Peyer's patch (tissue), 4 donors: ENCODE results near the gene GCN1. TPM values are rescaled to one million over a fixed set of nuclear protein-coding genes. Genes with fewer than 3 reads are reported as not detected.

Experiments
- DNase-seq, 3 donors: peaks; one replicate each; pipeline ENCODE4 v3.0.0-alpha.2; 2017 to 2019
- H3K27ac ChIP-seq, 4 donors: fragments of 200-600 bp; sonication (generic); one replicate each; pipeline ENCODE4 v1.5.1; 2016 to 2019
- H3K27me3 ChIP-seq, 2 donors: fragments of 200-600 bp; sonication (generic); one replicate each; pipeline ENCODE4 v1.5.1; 2019
- H3K36me3 ChIP-seq, 3 donors: fragments of 200-600 bp; sonication (generic); one replicate each; pipeline ENCODE4 v1.5.1; 2016 to 2019
- H3K4me1 ChIP-seq, 4 donors: fragments of 200-600 bp; sonication (generic); one replicate each; pipeline ENCODE4 v1.5.1; 2016 to 2019
- H3K4me3 ChIP-seq, 4 donors: fragments of 200-600 bp; sonication (generic); 1 replicate in 3 of 4; 2 replicates in 1 of 4; pipeline ENCODE4 v1.5.1; 2016 to 2019; ENCODE audit warnings: mild to moderate bottlenecking in 1 of 4
- H3K9me3 ChIP-seq, 4 donors: fragments of 200-600 bp; sonication (generic); one replicate each; pipeline ENCODE4 v1.5.1; 2016 to 2019; ENCODE audit warnings: mild to moderate bottlenecking in 1 of 4
- POLR2A ChIP-seq, 2 donors: fragments of 450-650 bp; IDR thresholded peaks; one replicate each; pipeline ENCODE4 v1.5.1; 2017; ENCODE audit warnings: antibody characterized with exemption in 2 of 2, mild to moderate bottlenecking in 2 of 2, moderate library complexity in 2 of 2
- total RNA-seq, 4 donors: library from RNA; depleted of rRNA; stranded (reverse); fragments of >200 nt; gene quantifications; one replicate each; pipeline ENCODE4 v1.1.0, GENCODE V29; 2016
- TF ChIP-seq, protein P1 (sequence below), 6 experiments: fragments of 450-650 bp in 4 of 6; fragments of 200-600 bp in 2 of 6; sonication (generic) in 1 of 6; IDR thresholded peaks; one replicate each; pipeline ENCODE4 v1.5.1; 2017 to 2019; ENCODE audit warnings: antibody characterized with exemption in 6 of 6, mild to moderate bottlenecking in 3 of 6, moderate library complexity in 1 of 6

Gene GCN1
- total RNA-seq, 4 donors from 2014 or later: 64.1 to 171 (median 126) TPM

DNA sequence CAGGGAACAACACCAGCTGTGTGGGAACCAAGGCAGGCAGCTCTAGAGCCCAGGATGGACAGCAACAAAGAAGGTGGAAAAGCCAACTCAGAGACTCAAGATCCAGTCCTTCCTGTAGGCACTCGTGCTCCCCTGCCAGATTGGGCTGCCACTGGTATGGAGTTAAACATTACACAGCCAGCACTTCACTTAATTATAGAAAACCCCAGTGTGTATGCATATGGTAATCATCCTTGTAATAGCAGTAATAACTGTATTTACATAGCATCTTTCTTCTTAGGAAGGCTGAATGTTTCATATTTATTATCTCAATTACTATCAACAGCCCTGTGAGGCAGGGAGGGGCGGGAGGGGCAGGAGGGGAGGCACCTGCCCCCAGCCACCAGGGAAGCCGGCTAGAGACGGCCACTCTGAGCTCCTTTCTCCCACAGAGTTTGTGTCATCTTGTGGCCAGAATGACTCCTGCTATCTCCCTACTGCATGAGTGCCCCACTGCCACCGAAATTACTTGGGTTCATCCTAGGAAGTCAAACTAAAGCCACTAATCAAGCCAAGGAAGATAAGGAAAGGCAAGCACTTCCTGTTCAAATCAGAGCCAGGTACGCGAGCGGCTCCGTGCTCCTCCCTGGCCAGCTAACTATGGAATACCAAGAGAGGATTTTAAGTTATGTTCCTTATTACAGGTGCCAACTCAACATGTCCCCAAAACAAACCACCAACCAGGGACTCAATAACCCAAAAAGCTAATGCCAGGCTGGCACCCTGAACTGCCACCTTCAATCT lies 62.3 kb downstream of the GCN1 start:
- H3K4me3 ChIP-seq: no peak overlapping the region
- H3K9me3 ChIP-seq: no peaks in the 10 kb centered on the region
- H3K36me3 ChIP-seq: peaks cover 0 to 100% (median 0%) of the 10 kb centered on the region in 3 donors
- no peaks in the 10 kb centered on the region for H3K27me3 ChIP-seq
- DNase-seq: peak in 1 of 3 donors; percentile 49
- TF ChIP-seq POLR2A (IDR thresholded peaks at IDR 0.05): no peak
- TF ChIP-seq, protein P1, sequence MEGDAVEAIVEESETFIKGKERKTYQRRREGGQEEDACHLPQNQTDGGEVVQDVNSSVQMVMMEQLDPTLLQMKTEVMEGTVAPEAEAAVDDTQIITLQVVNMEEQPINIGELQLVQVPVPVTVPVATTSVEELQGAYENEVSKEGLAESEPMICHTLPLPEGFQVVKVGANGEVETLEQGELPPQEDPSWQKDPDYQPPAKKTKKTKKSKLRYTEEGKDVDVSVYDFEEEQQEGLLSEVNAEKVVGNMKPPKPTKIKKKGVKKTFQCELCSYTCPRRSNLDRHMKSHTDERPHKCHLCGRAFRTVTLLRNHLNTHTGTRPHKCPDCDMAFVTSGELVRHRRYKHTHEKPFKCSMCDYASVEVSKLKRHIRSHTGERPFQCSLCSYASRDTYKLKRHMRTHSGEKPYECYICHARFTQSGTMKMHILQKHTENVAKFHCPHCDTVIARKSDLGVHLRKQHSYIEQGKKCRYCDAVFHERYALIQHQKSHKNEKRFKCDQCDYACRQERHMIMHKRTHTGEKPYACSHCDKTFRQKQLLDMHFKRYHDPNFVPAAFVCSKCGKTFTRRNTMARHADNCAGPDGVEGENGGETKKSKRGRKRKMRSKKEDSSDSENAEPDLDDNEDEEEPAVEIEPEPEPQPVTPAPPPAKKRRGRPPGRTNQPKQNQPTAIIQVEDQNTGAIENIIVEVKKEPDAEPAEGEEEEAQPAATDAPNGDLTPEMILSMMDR (IDR thresholded peaks at IDR 0.05): no peak
- H3K4me1 ChIP-seq: peaks cover 0 to 6% (median 0%) of the 10 kb centered on the region in 4 donors
- H3K27ac ChIP-seq: peak overlapping the region in 1 of 4 donors; percentile 49

GRCh38 chr12:120131116-120131515 lies 63.4 kb downstream of the GCN1 start:
- Histone ChIP-seq H3K4me1 (peaks cover 0 to 6% (median 0%) of the 10 kb centered on the region in 4 donors), H3K27ac (no peak overlapping the region), H3K4me3 (no peak overlapping the region), H3K36me3 (peaks cover 0 to 97% (median 0%) of the 10 kb centered on the region in 3 donors), H3K9me3 (no peaks in the 10 kb centered on the region), H3K27me3 (no peaks in the 10 kb centered on the region)
- DNase-seq: peak in 1 of 3 donors; percentile 40
- TF ChIP-seq POLR2A (IDR thresholded peaks at IDR 0.05): no peak
- TF ChIP-seq, protein P1 (IDR thresholded peaks at IDR 0.05): no peak

- peaks cover 0 to 86% (median 0%) of the 10 kb centered on the region in 3 donors for H3K36me3 ChIP-seq
- no peak for TF ChIP-seq POLR2A (IDR thresholded peaks at IDR 0.05)
- TF ChIP-seq, protein P1 (IDR thresholded peaks at IDR 0.05): no peak
- no peak overlapping the region for H3K4me3 ChIP-seq
- no peaks in the 10 kb centered on the region for H3K27me3 ChIP-seq
- H3K9me3 ChIP-seq: no peaks in the 10 kb centered on the region
- H3K4me1 ChIP-seq: peaks cover 0 to 6% (median 0%) of the 10 kb centered on the region in 4 donors
- no peak for DNase-seq
- no peak overlapping the region for H3K27ac ChIP-seq
These were observed 64.5 kb downstream of the GCN1 start for GRCh38 chr12:120130011-120130410.

GRCh38 chr12:120126635-120127005 lies 67.9 kb downstream of the GCN1 start:
- TF ChIP-seq, protein P1 (IDR thresholded peaks at IDR 0.05): no peak
- TF ChIP-seq POLR2A (IDR thresholded peaks at IDR 0.05): no peak
- H3K4me3 ChIP-seq: no peak overlapping the region
- H3K9me3 ChIP-seq: no peaks in the 10 kb centered on the region
- no peak for DNase-seq
- peaks cover 0 to 11% (median 3%) of the 10 kb centered on the region in 4 donors for H3K4me1 ChIP-seq
- peak overlapping the region in 1 of 4 donors; percentile 13 for H3K27ac ChIP-seq
- H3K27me3 ChIP-seq: no peaks in the 10 kb centered on the region
- H3K36me3 ChIP-seq: peaks cover 0 to 52% (median 0%) of the 10 kb centered on the region in 3 donors

DNA sequence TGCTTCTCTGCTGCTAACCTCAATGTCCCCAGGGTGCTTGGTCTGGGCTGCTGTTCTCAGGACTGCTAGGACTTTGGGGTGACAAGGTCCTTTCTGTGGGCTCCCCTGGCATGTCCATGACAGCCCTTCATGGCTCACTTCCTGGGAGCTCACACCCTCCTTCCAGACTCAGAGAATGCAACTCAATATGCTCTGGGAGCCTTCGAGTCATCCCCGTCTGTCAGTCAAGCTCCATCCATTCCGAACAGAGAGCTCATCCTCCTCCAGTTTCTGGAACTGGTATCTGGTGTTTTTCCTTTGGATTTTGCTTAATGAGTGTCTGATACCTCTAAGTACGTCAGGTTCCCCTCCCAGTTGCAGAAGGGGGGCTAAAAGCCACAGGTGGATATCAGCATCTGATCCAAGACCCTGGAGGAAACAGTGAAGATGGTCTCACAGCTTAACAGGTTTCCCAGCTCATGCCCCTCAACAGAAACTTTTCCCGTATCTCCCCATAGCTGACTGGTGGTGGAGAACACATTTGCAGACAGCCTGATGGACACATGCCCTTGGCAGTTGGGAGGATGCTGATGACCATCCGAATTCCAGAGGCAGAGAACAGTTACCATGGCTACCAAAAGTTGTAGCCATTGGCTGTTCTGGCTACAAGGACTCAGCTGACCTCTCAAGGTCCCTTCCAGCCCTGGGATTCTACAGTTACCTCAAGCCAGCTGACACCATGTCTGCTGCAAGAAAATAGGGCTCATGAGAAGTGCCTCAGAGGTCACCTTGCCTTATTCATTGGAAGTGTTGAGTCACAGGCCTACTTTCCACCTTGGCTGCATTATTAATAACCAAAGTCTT lies 68.5 kb downstream of the GCN1 start:
- Histone ChIP-seq H3K4me1 (peaks cover 0 to 11% (median 3%) of the 10 kb centered on the region in 4 donors), H3K36me3 (peaks cover 0 to 46% (median 0%) of the 10 kb centered on the region in 3 donors), H3K9me3 (no peaks in the 10 kb centered on the region), H3K27ac (peak overlapping the region in 1 of 4 donors; percentile 13), H3K27me3 (no peaks in the 10 kb centered on the region), H3K4me3 (no peak overlapping the region)
- no peak for DNase-seq
- TF ChIP-seq POLR2A (IDR thresholded peaks at IDR 0.05): no peak
- TF ChIP-seq, protein P1 (IDR thresholded peaks at IDR 0.05): no peak
